AG04449 (cell line): Measurements from ENCODE around the gene FLNB.
"Not testable (repeated sequence)": the region's sequence is repeated elsewhere in the genome, so short reads cannot be mapped to it uniquely, and the experiment has no call there.

Experiments
- CTCF ChIA-PET: fragments of 350-600 bp; formaldehyde crosslinking; extraction: SDS; loops from one replicate; lab custom pipeline; 2021; ENCODE audit warnings: antibody characterized with exemption; lab: Yijun Ruan, JAX
- POLR2A ChIA-PET: fragments of 400-600, 350-600 bp; formaldehyde crosslinking; extraction: SDS; loops from one replicate; lab custom pipeline; 2020; ENCODE audit warnings: antibody characterized with exemption, inconsistent platforms; lab: Yijun Ruan, JAX
- DNase-seq: peaks from one replicate; pipeline ENCODE4 v3.0.0-alpha.2; 2010; ENCODE audit warnings: low read depth, low spot score
- H3K4me3 ChIP-seq: 2 replicates; pipeline ENCODE4 v1.5.1; 2011; ENCODE audit warnings: low read depth, mild to moderate bottlenecking, control low read depth, low read length
- TF ChIP-seq, protein P1 (sequence below): IDR thresholded peaks from one replicate; pipeline ENCODE4 v1.5.1; 2011; ENCODE audit warnings: mild to moderate bottlenecking, moderate library complexity, low read length, control low read depth, inconsistent platforms; ENCODE audit not compliant: insufficient read depth; ENCODE audit errors: missing control alignments

FLNB gene

DNA sequence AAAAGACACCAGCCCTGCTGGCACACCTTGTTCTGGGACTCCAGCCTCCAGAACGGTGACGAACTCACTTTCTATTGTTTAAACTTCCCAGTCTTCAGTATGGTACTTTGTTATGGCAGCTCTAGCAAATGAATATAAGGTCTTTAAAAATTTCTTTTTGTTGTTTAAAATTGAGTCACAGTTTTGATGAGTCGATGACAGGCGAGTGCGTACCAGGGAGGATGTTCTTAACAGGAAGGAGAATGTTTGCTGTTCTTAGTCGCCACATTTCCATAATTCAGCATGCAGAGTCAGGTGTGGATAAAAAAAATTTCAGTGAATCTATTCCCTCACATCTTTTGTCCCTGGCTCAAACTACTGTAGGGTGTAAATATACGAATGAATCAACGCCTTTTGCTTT is 190.1 kb downstream of the FLNB start:
- no peak for DNase-seq
- H3K4me3 ChIP-seq, result no peak overlapping the region
- CTCF ChIA-PET, result interaction anchor here (0.9 to 4.7 kb wide), 2 partner anchors 10 to 108 kb away, joined by 4 to 25 read pairs; partner anchors contain the start of genes HTD2 and RPP14
- TF ChIP-seq, protein P1, sequence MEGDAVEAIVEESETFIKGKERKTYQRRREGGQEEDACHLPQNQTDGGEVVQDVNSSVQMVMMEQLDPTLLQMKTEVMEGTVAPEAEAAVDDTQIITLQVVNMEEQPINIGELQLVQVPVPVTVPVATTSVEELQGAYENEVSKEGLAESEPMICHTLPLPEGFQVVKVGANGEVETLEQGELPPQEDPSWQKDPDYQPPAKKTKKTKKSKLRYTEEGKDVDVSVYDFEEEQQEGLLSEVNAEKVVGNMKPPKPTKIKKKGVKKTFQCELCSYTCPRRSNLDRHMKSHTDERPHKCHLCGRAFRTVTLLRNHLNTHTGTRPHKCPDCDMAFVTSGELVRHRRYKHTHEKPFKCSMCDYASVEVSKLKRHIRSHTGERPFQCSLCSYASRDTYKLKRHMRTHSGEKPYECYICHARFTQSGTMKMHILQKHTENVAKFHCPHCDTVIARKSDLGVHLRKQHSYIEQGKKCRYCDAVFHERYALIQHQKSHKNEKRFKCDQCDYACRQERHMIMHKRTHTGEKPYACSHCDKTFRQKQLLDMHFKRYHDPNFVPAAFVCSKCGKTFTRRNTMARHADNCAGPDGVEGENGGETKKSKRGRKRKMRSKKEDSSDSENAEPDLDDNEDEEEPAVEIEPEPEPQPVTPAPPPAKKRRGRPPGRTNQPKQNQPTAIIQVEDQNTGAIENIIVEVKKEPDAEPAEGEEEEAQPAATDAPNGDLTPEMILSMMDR, result no peak
- POLR2A ChIA-PET, result no interaction called here

DNA sequence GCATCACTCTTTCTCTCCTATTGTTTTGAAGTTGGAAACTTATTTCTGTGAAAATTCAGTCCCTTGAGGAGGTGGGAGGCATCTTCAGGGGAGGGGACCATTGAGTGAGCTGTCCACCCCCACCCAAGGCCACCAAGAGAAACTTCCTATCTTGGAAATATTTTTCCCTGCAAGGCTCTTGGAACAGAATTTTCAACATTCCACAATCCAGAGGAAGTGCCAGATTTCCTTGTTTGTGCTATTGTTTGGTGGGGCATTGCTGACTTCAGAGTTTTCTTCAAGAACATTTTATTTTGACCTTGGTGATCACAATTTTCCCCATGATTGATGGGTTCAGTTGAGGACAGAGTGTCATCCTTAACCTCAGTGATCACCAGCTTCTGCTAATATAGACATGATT is 190.6 kb downstream of the FLNB start:
- no peak for DNase-seq
- ChIA-PET CTCF (interaction anchor here (0.9 to 5.2 kb wide), 5 partner anchors 9 to 108 kb away, joined by 3 to 30 read pairs (median 9); partner anchors contain the start of genes HTD2 and RPP14), POLR2A (no interaction called here)
- H3K4me3 ChIP-seq, result no peak overlapping the region
- TF ChIP-seq, protein P1, result no peak

DNA sequence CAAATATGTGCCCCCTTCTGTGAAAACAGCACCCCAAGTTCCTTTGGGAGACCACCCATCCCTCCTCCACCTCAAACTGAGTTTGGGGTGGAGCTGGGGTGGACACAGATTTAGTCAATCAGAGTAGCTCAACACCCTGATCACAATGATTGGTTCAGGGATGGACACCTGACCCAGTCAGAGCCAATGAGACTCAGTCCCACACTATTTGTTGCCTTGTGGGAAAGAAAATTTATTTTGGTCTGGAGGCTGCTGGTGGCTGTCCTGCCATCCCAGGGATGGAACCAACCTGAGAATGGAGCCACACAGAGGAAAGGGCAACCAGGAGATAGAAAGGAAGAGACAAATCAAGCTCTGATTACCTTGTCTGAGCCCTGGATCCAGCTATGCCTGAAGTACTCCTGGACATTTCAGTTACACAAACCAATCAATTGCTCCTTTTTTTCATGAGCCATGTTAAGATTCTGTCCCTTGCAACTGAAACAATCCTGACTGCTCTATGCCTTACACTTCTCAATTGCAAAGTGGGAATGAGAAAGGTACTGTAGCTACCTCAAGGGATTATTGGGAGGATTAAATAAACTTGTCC is 192.0 kb downstream of the FLNB start:
- POLR2A ChIA-PET, result no interaction called here
- TF ChIP-seq, protein P1, result no peak
- H3K4me3 ChIP-seq, result no peak overlapping the region
- CTCF ChIA-PET, result interaction anchor here (0.7 to 5.2 kb wide), 10 partner anchors 8 to 106 kb away, joined by 3 to 30 read pairs (median 4); partner anchors contain the start of genes HTD2 and RPP14
- DNase-seq, result no peak

DNA sequence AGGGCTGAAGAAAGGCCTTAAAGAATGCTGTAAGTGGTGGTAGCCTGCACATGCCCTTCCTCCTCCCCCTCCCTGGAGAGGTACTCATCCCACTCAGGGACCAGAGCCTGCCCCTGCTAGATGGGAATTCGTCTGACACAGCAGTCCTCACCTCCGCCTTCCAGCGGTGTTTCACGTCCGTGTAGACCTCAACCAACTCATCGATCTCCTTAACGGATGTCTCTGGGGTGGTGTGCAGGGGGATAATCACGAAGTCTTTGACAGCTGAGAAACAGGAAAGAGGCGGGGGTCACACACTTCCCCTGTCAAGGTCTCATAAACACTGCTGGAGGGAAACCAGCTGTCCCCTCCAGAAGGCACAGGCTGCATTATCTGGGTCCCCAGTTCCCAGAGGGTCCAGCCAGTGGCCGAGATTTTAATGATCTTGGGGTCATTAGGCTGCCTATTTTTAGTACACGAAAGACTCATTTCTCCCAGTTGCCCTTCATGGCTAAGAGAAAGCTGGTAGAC is 192.7 kb downstream of the FLNB start:
- POLR2A ChIA-PET, result no interaction called here
- CTCF ChIA-PET, result interaction anchor here (0.7 to 5.2 kb wide), 9 partner anchors 9 to 106 kb away, joined by 3 to 30 read pairs (median 9); partner anchors contain the start of genes HTD2 and RPP14
- no peak for DNase-seq
- TF ChIP-seq, protein P1, result no peak
- H3K4me3 ChIP-seq, result no peak overlapping the region

DNA sequence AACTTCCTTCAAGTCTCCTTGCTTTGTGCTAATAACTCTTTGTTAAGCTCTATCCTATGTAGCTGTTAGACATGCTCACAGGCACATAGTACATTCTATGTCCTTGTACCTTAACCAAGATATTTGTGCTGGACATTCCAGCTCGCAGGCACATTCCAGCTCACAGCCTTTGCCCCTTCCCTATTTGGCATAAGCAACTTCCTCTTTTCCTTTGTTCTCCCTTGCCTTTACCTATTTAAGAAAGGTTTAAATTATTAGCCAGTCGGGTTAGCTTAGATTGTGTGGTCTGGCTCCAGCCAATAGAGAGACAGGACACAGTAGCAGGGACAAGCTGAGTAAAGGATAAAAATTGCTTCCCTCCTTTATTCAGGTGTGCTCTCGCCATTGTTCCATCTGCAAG is 193.2 kb downstream of the FLNB start:
- CTCF ChIA-PET, result interaction anchor here (0.9 to 5.2 kb wide), 6 partner anchors 9 to 105 kb away, joined by 3 to 30 read pairs (median 12); partner anchors contain the start of genes HTD2 and RPP14
- DNase-seq, H3K4me3 ChIP-seq, POLR2A ChIA-PET: not testable (repeated sequence)

DNA sequence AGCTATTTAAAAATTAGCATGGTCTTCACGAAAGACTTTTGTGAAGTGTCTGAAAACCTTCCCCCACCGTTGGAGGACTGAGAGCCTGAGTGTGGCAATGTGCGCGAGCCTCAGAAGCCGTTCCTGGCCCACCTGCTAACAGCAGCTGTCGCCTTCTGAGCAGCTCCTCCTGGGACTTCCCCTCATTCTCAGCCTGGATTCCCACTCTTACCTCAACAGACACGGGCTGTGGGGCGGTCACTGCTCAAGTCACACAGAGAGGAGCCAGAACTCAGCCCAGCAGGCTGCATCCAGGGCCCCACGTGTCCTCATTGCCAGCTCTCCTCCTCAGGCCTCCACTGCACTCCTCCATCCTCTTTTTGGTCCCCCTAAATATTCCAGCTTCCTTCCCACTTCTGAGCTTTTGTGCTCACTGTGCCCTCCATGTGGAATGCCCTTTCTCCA is 194.7 kb downstream of the FLNB start:
- POLR2A ChIA-PET, result interaction anchor here (0.7 kb wide), 1 partner anchor 96 kb away, joined by 3 read pairs; no protein-coding TSS in a partner anchor
- TF ChIP-seq, protein P1, result no peak
- DNase-seq, result no peak
- no peak overlapping the region for H3K4me3 ChIP-seq
- CTCF ChIA-PET, result interaction anchor here (0.6 to 5.2 kb wide), 10 partner anchors 10 to 103 kb away, joined by 3 to 30 read pairs (median 6); partner anchors contain the start of genes HTD2 and RPP14
